Measurements from ENCODE around the gene SOX8. TPM values are rescaled to one million over a fixed set of nuclear protein-coding genes. Genes with fewer than 3 reads are reported as not detected.

Gene SOX8
- total RNA-seq, 1 experiment from 2014 or later: 0.47 TPM

GRCh38 chr16:1035066-1035415 lies 53.5 kb downstream of the SOX8 start:
- no peak overlapping the region for H3K4me2 ChIP-seq (ENCODE audit: low read length)
- no peak overlapping the region for H2AFZ ChIP-seq (ENCODE audit: low read length)
- H3K36me3 ChIP-seq (ENCODE audit: low read depth, low read length): no peaks in the 10 kb centered on the region
- DNase-seq: no peak
- H3F3A ChIP-seq (ENCODE audit: low read length, unreplicated experiment): no peaks in the 10 kb centered on the region
- no peaks in the 10 kb centered on the region for H3K9me3 ChIP-seq (ENCODE audit: low read length)
- no peak for TF ChIP-seq EZH2 (IDR thresholded peaks at IDR 0.05; ENCODE audit: low read length, unreplicated experiment)
- TF ChIP-seq EZH2phosphoT487 (IDR thresholded peaks at IDR 0.05; ENCODE audit: borderline replicate concordance, low read length): no peak
- no peak for TF ChIP-seq CTCF (conservative IDR thresholded peaks at IDR 0.05; ENCODE audit: low read depth, low read length)
- ChIA-PET POLR2A (ENCODE audit: unreplicated experiment) (no interaction called here), CTCF (no interaction called here)
- intact Hi-C loops (cut with micrococcal nuclease): no loop called here
- H3K27me3 ChIP-seq (ENCODE audit: low read length): no peaks in the 10 kb centered on the region
- BruUV-seq (replicated peaks): no TSS peak
- H3K27ac ChIP-seq (ENCODE audit: low read length): no peak overlapping the region
- H3K9ac ChIP-seq (ENCODE audit: low read length): no peak overlapping the region
- no peak overlapping the region for H3K4me3 ChIP-seq (ENCODE audit: low read length)
- no peak for ATAC-seq
- no peaks in the 10 kb centered on the region for H3K79me2 ChIP-seq (ENCODE audit: low read length)
- no peaks in the 10 kb centered on the region for H3K9me2 ChIP-seq (replicated peaks; ENCODE audit: low read length)
- no peaks in the 10 kb centered on the region for H4K20me1 ChIP-seq (ENCODE audit: low read length)
- no peaks in the 10 kb centered on the region for H3K4me1 ChIP-seq (ENCODE audit: insufficient read depth, low read length)

- Histone ChIP-seq H3K9me3 (ENCODE audit: low read length) (no peaks in the 10 kb centered on the region), H4K20me1 (ENCODE audit: low read length) (no peaks in the 10 kb centered on the region), H3K27me3 (ENCODE audit: low read length) (no peaks in the 10 kb centered on the region), H3K27ac (ENCODE audit: low read length) (no peak overlapping the region), H3K4me1 (ENCODE audit: insufficient read depth, low read length) (no peaks in the 10 kb centered on the region), H2AFZ (ENCODE audit: low read length) (no peak overlapping the region), H3K9ac (ENCODE audit: low read length) (no peak overlapping the region), H3F3A (ENCODE audit: low read length, unreplicated experiment) (no peaks in the 10 kb centered on the region), H3K4me2 (ENCODE audit: low read length) (no peak overlapping the region), H3K79me2 (ENCODE audit: low read length) (no peaks in the 10 kb centered on the region), H3K4me3 (ENCODE audit: low read length) (no peak overlapping the region), H3K9me2 (replicated peaks; ENCODE audit: low read length) (no peaks in the 10 kb centered on the region), H3K36me3 (ENCODE audit: low read depth, low read length) (no peaks in the 10 kb centered on the region)
- intact Hi-C loops (cut with micrococcal nuclease): no loop called here
- DNase-seq: no peak
- no TSS peak for BruUV-seq (replicated peaks)
- ChIA-PET POLR2A (ENCODE audit: unreplicated experiment) (no interaction called here), CTCF (no interaction called here)
- no peak for ATAC-seq
- TF ChIP-seq EZH2phosphoT487 (IDR thresholded peaks at IDR 0.05; ENCODE audit: borderline replicate concordance, low read length) (no peak), EZH2 (IDR thresholded peaks at IDR 0.05; ENCODE audit: low read length, unreplicated experiment) (no peak)
Measured at GRCh38 chr16:1036166-1036565, 54.6 kb downstream of the SOX8 start.

Other genes starting within 250 kb of the SOX8 start
- gene CIAO3, start 240.8 kb upstream of the SOX8 start, total RNA-seq (2014; rRNA removed): 46.1 and 62.5 TPM in 2 replicates
- 0.73 and 4.7 TPM in 2 replicates for gene MSLN, start 221.0 kb upstream of the SOX8 start, total RNA-seq (2014; rRNA removed)
- 72.6 and 93.7 TPM in 2 replicates for gene RPUSD1, start 193.4 kb upstream of the SOX8 start, total RNA-seq (2014; rRNA removed)
- 79.0 and 107 TPM in 2 replicates for gene CHTF18, start 193.2 kb upstream of the SOX8 start, total RNA-seq (2014; rRNA removed)
- gene GNG13, start 181.0 kb upstream of the SOX8 start, total RNA-seq (2014; rRNA removed): not detected in 2 replicates
- gene LMF1, start 10.8 kb upstream of the SOX8 start, total RNA-seq (2014; rRNA removed): 12.9 and 13.5 TPM in 2 replicates
- 0.51 and 1.0 TPM in 2 replicates for gene SSTR5, start 91.0 kb downstream of the SOX8 start, total RNA-seq (2014; rRNA removed)
- gene C1QTNF8, start 114.5 kb downstream of the SOX8 start, total RNA-seq (2014; rRNA removed): not detected in 2 replicates
- gene CACNA1H, start 171.3 kb downstream of the SOX8 start, total RNA-seq (2014; rRNA removed): 4.1 and 7.8 TPM in 2 replicates
- gene TPSG1, start 243.5 kb downstream of the SOX8 start, total RNA-seq (2014; rRNA removed): not detected in 2 replicates
- gene TPSB2, start 248.4 kb downstream of the SOX8 start, total RNA-seq (2014; rRNA removed): not detected in 2 replicates

All from PC-3 (cell line).